Stimulated activated CD8-positive, alpha-beta memory T cell treated with anti-CD3 and anti-CD28 coated beads, Interleukin-7, amount 100 ng/mL, for 24 hours (primary cell): ENCODE measurements around the gene HNRNPH2.

Experiments used
- DNase-seq: peaks from one replicate; pipeline ENCODE4 v3.0.0-alpha.2; 2020; ENCODE audit warnings: low read depth

The HNRNPH2 gene

DNA sequence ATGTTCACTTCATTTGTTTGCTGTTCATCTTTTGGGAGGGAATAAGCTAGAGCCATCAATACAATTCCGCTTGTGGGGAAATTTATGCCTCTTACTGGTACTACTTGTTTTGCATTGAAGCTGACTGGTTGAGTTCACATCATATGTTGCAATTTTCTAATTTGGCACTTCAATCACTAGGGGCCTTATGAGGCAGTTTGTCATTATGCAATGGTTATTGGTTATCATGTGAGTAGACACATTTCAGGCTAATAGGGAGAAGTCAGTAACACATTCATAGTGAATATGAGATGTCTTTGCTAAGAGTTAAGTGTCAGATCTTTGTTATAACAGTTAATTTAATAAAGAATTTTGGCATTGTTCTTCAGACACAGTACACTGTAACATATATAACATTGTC, 12.2 kb upstream of the HNRNPH2 start:
- DNase-seq, result no peak

DNA sequence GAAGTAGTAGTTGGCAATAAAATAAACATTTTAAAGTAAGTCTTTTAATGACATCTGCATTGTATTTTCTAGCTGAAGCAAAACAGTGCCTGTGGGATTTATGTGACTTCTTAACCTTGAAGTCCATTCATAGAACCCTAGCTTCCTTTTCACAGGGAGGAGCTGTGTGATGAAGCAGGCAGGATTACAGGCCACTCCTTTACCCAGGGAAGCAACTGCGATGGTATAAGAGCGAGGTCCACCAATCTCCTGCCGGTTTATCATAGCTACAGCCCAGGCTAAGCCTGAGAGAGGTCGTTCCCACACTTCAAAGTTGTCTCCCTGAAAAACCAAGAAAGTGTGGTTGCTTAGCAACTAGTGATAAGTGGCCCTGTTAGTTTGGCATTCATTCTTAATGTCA, 10.2 kb upstream of the HNRNPH2 start:
- DNase-seq, result no peak

- DNase-seq, result no peak
Measured at GRCh38 chrX:101398694-101399093, 9.3 kb upstream of the HNRNPH2 start.

- no peak for DNase-seq
Measured at GRCh38 chrX:101399825-101400224, 8.2 kb upstream of the HNRNPH2 start.

- DNase-seq, result no peak
Measured at GRCh38 chrX:101407167-101407747, 765 bp upstream of the HNRNPH2 start.

GRCh38 chrX:101408532-101408841, 465 bp downstream of the HNRNPH2 start:
- DNase-seq, result no peak

- DNase-seq, result no peak
Measured at GRCh38 chrX:101409043-101409442, 1.0 kb downstream of the HNRNPH2 start.

DNA sequence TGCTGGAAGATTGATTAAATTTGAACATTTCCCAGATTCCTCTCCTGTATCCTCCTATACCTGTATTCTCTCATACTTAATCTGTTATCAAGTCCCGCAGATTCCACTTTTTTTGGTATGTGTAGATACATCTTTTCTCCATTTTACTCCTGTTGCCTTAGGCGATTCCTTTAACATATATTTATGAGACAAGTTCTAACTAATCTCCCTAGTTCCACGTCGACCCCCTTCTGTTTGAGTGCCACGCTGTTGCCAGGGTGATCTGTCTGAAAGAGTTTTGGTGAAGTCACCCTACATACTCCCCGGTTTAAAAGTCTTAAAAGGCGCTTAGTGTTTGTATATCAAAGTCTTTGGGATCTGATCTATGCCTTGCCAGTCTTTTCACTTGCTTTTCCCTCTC, 2.4 kb downstream of the HNRNPH2 start:
- DNase-seq, result no peak

DNA sequence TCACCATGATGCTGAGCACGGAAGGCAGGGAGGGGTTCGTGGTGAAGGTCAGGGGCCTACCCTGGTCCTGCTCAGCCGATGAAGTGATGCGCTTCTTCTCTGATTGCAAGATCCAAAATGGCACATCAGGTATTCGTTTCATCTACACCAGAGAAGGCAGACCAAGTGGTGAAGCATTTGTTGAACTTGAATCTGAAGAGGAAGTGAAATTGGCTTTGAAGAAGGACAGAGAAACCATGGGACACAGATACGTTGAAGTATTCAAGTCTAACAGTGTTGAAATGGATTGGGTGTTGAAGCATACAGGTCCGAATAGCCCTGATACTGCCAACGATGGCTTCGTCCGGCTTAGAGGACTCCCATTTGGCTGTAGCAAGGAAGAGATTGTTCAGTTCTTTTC, 4.0 kb downstream of the HNRNPH2 start:
- DNase-seq, result no peak

- no peak for DNase-seq
Measured at GRCh38 chrX:101415180-101416145, 7.4 kb downstream of the HNRNPH2 start.

- DNase-seq, result no peak
Measured at GRCh38 chrX:101416691-101417090, 8.7 kb downstream of the HNRNPH2 start.

GRCh38 chrX:101417190-101417589, 9.2 kb downstream of the HNRNPH2 start:
- no peak for DNase-seq

- DNase-seq, result no peak
Measured at GRCh38 chrX:101417981-101418841, 10.2 kb downstream of the HNRNPH2 start.

DNA sequence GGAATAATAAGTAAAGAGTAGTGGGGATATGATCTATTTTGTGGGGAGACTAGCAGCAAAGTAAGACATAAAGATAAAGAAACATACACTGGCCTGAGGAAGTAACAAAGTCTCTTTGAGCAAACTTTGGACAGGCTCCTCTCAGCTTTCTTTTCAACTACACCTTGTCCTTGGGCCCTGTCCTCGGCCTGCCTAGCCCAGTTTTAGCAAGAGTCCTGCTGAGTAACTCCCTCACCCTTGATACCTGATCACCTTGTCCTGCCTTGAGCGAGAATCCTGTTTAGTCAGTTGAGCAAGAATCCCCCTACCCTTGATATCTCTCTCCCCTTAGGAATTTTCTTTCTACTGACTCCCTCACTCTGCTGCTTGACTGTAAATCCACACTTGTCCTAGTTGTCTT, 11.5 kb downstream of the HNRNPH2 start:
- DNase-seq, result no peak

DNA sequence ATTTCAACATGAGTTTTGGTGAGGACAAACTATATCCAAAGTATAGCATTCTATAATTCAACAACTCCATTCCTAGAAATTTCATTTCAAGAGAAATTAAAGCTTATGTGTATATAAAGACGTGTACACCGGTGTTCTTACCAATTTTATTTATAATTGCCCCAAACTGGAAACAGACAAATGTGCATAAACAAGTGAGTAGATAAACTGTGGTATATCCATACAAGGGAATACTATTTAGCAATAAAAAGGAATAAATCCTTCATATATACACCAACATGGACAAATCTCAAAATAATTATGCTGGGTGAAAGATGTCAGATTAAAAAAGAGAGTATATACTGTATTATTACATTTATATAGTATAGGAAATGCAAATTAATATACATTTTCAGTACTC, 19.9 kb downstream of the HNRNPH2 start:
- DNase-seq, result no peak

- no peak for DNase-seq
Measured at GRCh38 chrX:101429934-101430333, 21.9 kb downstream of the HNRNPH2 start.

DNA sequence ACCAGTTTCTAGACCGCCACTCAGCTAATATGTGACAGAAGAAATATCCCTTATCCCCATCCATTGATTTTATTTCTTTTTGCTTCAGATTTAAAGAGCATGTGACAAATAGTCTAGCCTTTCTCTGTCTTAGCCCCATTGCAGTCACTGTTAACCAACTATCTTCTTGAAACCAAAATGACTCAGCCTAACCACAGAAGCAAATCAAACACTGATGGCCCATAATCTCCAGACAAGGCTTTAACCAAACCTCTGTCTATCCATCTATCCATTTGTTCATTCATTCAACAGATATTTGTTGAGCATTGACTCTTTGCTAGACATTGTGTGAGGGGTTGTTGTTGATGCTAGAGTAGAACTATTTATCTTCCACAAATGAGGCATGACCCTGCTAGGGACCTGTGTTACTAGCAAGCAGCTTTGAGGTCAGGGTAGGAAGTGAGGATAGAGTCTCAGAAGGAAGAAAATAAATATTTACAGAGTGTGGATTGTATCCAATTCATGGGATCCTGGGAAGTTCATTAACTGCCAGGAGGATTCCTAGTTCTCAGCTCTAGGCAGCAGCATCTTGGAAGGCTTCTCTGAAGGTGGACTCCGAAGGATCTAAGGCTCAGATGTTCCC, 22.5 kb downstream of the HNRNPH2 start:
- no peak for DNase-seq

DNA sequence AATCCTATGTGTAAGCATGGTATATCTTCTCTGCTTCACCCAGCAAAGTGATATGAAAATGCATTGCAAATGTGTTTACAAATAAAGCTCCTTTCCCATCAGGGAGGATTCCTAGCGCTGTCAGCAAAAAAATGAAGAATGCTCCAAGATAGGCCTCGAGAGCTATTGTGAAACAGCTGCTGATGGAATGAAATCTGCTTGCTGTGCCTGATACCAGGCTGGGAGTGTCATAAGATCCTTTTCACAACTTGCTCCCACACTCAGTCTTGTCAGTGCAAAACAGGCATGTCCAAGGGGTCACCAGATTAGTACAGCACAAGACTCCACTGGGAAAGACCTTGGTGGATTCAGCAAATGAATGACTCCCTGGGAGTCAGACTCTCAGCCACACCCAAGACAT, 34.1 kb downstream of the HNRNPH2 start:
- DNase-seq, result no peak

GRCh38 chrX:101449279-101449678, 41.3 kb downstream of the HNRNPH2 start:
- DNase-seq, result no peak

DNA sequence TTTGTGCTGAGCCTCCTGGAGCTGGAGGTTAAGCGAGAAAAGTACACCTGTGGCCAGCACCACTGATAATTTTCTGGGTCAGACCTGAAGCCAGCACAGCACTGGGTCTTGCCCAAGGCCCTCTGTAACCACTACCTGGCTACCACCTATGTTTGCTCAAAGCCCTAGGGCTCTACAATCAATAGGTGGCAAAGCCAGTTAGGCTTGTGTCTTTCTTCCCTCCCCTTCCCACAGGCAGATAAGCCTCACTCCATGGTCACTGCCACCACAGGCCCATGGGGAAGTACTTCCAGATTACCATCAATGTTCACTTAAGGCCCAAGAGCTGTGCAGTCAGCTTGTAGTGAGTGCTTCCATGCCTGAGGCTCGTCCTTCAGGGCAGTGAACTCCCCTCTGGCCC, 42.1 kb downstream of the HNRNPH2 start:
- DNase-seq, result no peak

DNA sequence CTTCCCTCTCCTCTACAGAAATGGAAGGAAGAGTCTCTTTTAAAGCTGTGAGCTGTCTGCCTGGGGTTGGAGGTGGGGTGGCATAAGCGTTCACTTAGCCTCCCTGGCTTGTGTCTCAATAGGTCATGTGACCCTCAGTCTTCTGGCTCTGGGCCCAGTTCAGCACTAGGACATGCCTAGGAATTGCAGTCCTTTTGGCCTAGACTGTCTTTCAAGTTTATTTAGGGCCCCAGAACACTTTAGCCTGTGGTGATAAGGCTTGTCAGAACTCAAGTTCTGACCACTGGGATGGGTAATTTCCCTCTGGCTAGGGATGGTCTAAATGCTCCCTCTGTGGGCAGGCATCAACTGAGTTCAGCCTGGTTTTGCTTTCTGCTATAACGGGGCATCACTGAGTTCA, 42.9 kb downstream of the HNRNPH2 start:
- DNase-seq, result no peak

DNA sequence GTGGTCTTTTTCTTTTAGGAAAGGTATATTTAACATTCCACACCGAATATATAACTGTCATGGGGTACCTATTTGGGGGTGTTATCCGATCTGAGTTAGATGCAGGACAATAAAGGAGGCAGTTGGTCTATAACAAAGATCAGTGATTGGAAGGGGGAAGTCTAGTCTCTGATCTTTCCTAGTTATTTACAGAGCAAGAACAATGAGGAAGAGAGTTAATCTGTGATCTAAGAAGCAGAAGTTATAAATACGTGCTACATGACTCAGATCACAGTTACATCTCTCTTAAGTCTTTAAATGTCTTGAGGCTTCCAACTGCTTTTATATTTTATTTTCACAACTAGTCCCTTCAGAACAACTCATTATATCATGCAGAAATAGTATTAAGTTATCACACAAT, 44.0 kb downstream of the HNRNPH2 start:
- no peak for DNase-seq
